ENCODE results near the gene TMCC1.

Gene TMCC1

GRCh38 chr3:129746629-129747028 lies 146.9 kb downstream of the TMCC1 start:
- in situ Hi-C loops (cut with MboI; ENCODE audit: low pct_unique_long_range_greater_than_20kb, low sequenced_read_pairs, unreplicated experiment): no loop called here
- TF ChIP-seq CTCF (IDR thresholded peaks at IDR 0.05; ENCODE audit: extremely low read depth, insufficient read depth, missing control alignments): no peak
- no peak for DNase-seq (ENCODE audit: low spot score)

DNA sequence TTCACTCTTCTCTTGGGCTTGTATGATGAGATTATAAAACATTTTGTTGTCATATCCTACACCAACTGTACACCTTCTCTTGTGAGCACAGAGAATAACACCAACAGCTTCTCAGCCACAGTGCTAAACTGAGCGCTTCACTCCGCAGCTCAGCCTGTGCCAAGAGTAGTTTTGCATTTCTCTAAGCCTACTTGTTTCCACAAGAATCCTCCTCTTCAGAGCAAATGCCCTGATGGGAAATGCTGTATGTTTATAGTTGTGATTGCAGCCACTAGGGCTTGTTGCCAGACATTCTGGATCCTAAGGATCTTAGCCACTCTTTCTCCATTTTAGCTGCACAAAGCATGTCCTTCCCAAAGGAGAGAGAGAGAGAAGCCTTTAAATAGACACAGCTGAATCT lies 148.3 kb downstream of the TMCC1 start:
- in situ Hi-C loops (cut with MboI; ENCODE audit: low pct_unique_long_range_greater_than_20kb, low sequenced_read_pairs, unreplicated experiment): no loop called here
- TF ChIP-seq CTCF (IDR thresholded peaks at IDR 0.05; ENCODE audit: extremely low read depth, insufficient read depth, missing control alignments): no peak
- no peak for DNase-seq (ENCODE audit: low spot score)

GRCh38 chr3:129741794-129742193 lies 151.7 kb downstream of the TMCC1 start:
- no peak for TF ChIP-seq CTCF (IDR thresholded peaks at IDR 0.05; ENCODE audit: extremely low read depth, insufficient read depth, missing control alignments)
- in situ Hi-C loops (cut with MboI; ENCODE audit: low pct_unique_long_range_greater_than_20kb, low sequenced_read_pairs, unreplicated experiment): no loop called here
- no peak for DNase-seq (ENCODE audit: low spot score)

DNA sequence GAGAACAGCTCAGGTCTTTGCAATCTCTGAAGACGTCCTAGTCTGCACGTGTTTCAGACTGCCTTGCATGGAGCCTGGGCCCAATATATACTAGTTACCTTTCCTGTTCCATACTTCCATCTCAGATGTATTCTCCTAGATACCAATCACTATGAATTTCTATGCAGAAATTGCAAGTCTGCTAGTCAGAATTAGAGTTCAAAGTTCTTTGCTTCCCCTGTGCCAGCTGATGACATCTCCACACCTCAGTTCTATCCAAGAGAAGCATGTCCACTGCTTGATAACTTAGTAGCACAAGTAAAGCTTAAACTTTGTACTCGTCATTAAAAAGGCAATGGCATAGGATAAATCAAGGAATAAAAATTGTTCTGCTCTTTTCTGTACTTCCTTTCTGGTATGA lies 153.4 kb downstream of the TMCC1 start:
- TF ChIP-seq CTCF (IDR thresholded peaks at IDR 0.05; ENCODE audit: extremely low read depth, insufficient read depth, missing control alignments): no peak
- DNase-seq (ENCODE audit: low spot score): no peak
- in situ Hi-C loops (cut with MboI; ENCODE audit: low pct_unique_long_range_greater_than_20kb, low sequenced_read_pairs, unreplicated experiment): no loop called here

DNA sequence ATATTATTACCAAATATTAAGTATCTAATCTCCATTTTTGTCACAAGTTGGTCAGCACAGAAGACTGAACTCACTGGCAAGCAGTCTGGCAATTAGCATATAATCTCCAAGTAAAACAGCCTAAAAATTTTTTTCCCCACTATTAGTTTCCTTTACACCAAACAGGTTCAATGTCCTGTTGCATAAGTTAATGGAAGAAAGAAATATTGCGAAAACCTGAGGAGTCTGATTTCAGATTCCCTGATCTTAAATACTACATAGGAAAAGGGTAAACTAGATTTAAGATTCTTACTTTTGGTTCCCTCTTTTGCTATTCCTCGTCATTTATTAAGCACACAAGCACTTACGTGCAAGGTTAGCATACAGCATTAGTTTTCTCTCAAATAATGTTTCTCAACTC lies 153.9 kb downstream of the TMCC1 start:
- in situ Hi-C loops (cut with MboI; ENCODE audit: low pct_unique_long_range_greater_than_20kb, low sequenced_read_pairs, unreplicated experiment): no loop called here
- no peak for TF ChIP-seq CTCF (IDR thresholded peaks at IDR 0.05; ENCODE audit: extremely low read depth, insufficient read depth, missing control alignments)
- no peak for DNase-seq (ENCODE audit: low spot score)

GRCh38 chr3:129738172-129738571 lies 155.3 kb downstream of the TMCC1 start:
- in situ Hi-C loops (cut with MboI; ENCODE audit: low pct_unique_long_range_greater_than_20kb, low sequenced_read_pairs, unreplicated experiment): no loop called here
- no peak for DNase-seq (ENCODE audit: low spot score)
- no peak for TF ChIP-seq CTCF (IDR thresholded peaks at IDR 0.05; ENCODE audit: extremely low read depth, insufficient read depth, missing control alignments)

GRCh38 chr3:129736070-129736469 lies 157.4 kb downstream of the TMCC1 start:
- TF ChIP-seq CTCF (IDR thresholded peaks at IDR 0.05; ENCODE audit: extremely low read depth, insufficient read depth, missing control alignments): no peak
- in situ Hi-C loops (cut with MboI; ENCODE audit: low pct_unique_long_range_greater_than_20kb, low sequenced_read_pairs, unreplicated experiment): no loop called here
- DNase-seq (ENCODE audit: low spot score): no peak
